Measurements from ENCODE around the gene PROCA1. TPM values are rescaled to one million over a fixed set of nuclear protein-coding genes. Genes with fewer than 3 reads are reported as not detected.
"Not testable (repeated sequence)": the region's sequence is repeated elsewhere in the genome, so short reads cannot be mapped to it uniquely, and the experiment has no call there.

PROCA1 gene
- polyA plus RNA-seq, 1 donor (not counting 4 experiments of a cell fraction or from before 2014, with no cell fraction given): 0.39 TPM

- peak overlapping the region; percentile 93 for H3K27ac ChIP-seq (ENCODE audit: control insufficient read depth, insufficient read depth, low read length)
- peaks cover under 1% of the 10 kb centered on the region for H4K20me1 ChIP-seq (ENCODE audit: control insufficient read depth, extremely low read depth, insufficient read depth, low read length)
- no peak for DNase-seq (ENCODE audit: low read depth, low spot score)
- no peaks in the 10 kb centered on the region for H3K9me3 ChIP-seq (ENCODE audit: control insufficient read depth, low read depth, low read length)
- peaks cover 20% of the 10 kb centered on the region for H3K4me1 ChIP-seq (ENCODE audit: control insufficient read depth, extremely low read depth, insufficient read depth, low read length)
- H3K27me3 ChIP-seq (ENCODE audit: control insufficient read depth, extremely low read depth, insufficient read depth, low read length): no peaks in the 10 kb centered on the region
- H3K4me3 ChIP-seq (ENCODE audit: control insufficient read depth in 2 of 3, extremely low read depth in 1 of 3, insufficient read depth in 2 of 3, low read depth in 1 of 3, low read length in 3 of 3): peak overlapping the region; percentile 53 to 93 (median 78)
- H2AFZ ChIP-seq (ENCODE audit: control insufficient read depth, low read length): peak overlapping the region; percentile 85
- peaks cover 82% of the 10 kb centered on the region for H3K79me2 ChIP-seq (ENCODE audit: control insufficient read depth, insufficient read depth, low read length)
- dilution Hi-C loops (cut with MboI; ENCODE audit: extremely low pct_ligation_motif_present, low sequenced_read_pairs): no loop called here
- H3K4me2 ChIP-seq (ENCODE audit: control insufficient read depth, extremely low read depth, insufficient read depth, low read depth, low read length): peak overlapping the region; percentile 87
- TF ChIP-seq EZH2 (IDR thresholded peaks at IDR 0.05; ENCODE audit: low read length): no peak
- no peak for TF ChIP-seq CTCF (optimal IDR thresholded peaks at IDR 0.05 in 1 of 3, IDR thresholded peaks at IDR 0.05 in 1 of 3, conservative IDR thresholded peaks at IDR 0.05 in 1 of 3; ENCODE audit: extremely low read depth in 1 of 3, insufficient read depth in 2 of 3, low read length in 3 of 3)
- FAIRE-seq: no peak
- H3K36me3 ChIP-seq (ENCODE audit: control insufficient read depth in 2 of 2, extremely low read depth in 1 of 2, insufficient read depth in 2 of 2, low read length in 2 of 2): peaks cover 4 to 5% of the 10 kb centered on the region in 2 experiments
- H3K9ac ChIP-seq (ENCODE audit: control insufficient read depth, extremely low read depth, insufficient read depth, low read length): peak overlapping the region; percentile 96
- H3K9me1 ChIP-seq (ENCODE audit: control insufficient read depth, extremely low read depth, insufficient read depth, low read length): no peaks in the 10 kb centered on the region
Measured at GRCh38 chr17:28662527-28662829, 49.2 kb downstream of the PROCA1 start.

- peak within 1 kb of the TSS; percentile 85 for H2AFZ ChIP-seq (ENCODE audit: control insufficient read depth, low read length)
- H3K27ac ChIP-seq (ENCODE audit: control insufficient read depth, insufficient read depth, low read length): peak within 1 kb of the TSS; percentile 93
- H3K9me3 ChIP-seq (ENCODE audit: control insufficient read depth, low read depth, low read length): no peaks in the 10 kb centered on the region
- TF ChIP-seq EZH2 (IDR thresholded peaks at IDR 0.05; ENCODE audit: low read length) (no peak), CTCF (optimal IDR thresholded peaks at IDR 0.05 in 1 of 3, IDR thresholded peaks at IDR 0.05 in 1 of 3, conservative IDR thresholded peaks at IDR 0.05 in 1 of 3; ENCODE audit: extremely low read depth in 1 of 3, insufficient read depth in 2 of 3, low read length in 3 of 3) (no peak)
- H3K36me3 ChIP-seq (ENCODE audit: control insufficient read depth in 2 of 2, extremely low read depth in 1 of 2, insufficient read depth in 2 of 2, low read length in 2 of 2): peaks cover 4 to 5% of the 10 kb centered on the region in 2 experiments
- H4K20me1 ChIP-seq (ENCODE audit: control insufficient read depth, extremely low read depth, insufficient read depth, low read length): no peaks in the 10 kb centered on the region
- peak within 1 kb of the TSS; percentile 96 for H3K9ac ChIP-seq (ENCODE audit: control insufficient read depth, extremely low read depth, insufficient read depth, low read length)
- H3K4me3 ChIP-seq (ENCODE audit: control insufficient read depth in 2 of 3, extremely low read depth in 1 of 3, insufficient read depth in 2 of 3, low read depth in 1 of 3, low read length in 3 of 3): peak within 1 kb of the TSS; percentile 53 to 93 (median 78)
- H3K9me1 ChIP-seq (ENCODE audit: control insufficient read depth, extremely low read depth, insufficient read depth, low read length): no peaks in the 10 kb centered on the region
- H3K4me2 ChIP-seq (ENCODE audit: control insufficient read depth, extremely low read depth, insufficient read depth, low read depth, low read length): peak within 1 kb of the TSS; percentile 99
- peaks cover 19% of the 10 kb centered on the region for H3K4me1 ChIP-seq (ENCODE audit: control insufficient read depth, extremely low read depth, insufficient read depth, low read length)
- dilution Hi-C loops (cut with MboI; ENCODE audit: extremely low pct_ligation_motif_present, low sequenced_read_pairs): no loop called here
- FAIRE-seq (no peak), DNase-seq (ENCODE audit: low read depth, low spot score) (no peak)
- peaks cover 83% of the 10 kb centered on the region for H3K79me2 ChIP-seq (ENCODE audit: control insufficient read depth, insufficient read depth, low read length)
- H3K27me3 ChIP-seq (ENCODE audit: control insufficient read depth, extremely low read depth, insufficient read depth, low read length): no peaks in the 10 kb centered on the region
Measured at GRCh38 chr17:28661635-28662526, 49.8 kb downstream of the PROCA1 start, which contains the start of the genes SDF2 and SUPT6H. Gene SDF2, minus strand, starts transcription at chr17:28661906. Its CDS starts 30 bp downstream, at chr17:28661876. Gene SUPT6H, plus strand, starts transcription at chr17:28662205. Its CDS starts 11,197 bp downstream, at chr17:28673402.

GRCh38 chr17:28659497-28659881 is 52.2 kb downstream of the PROCA1 start:
- H3K27me3 ChIP-seq (ENCODE audit: control insufficient read depth, extremely low read depth, insufficient read depth, low read length); H3K4me3 ChIP-seq (ENCODE audit: control insufficient read depth in 2 of 3, extremely low read depth in 1 of 3, insufficient read depth in 2 of 3, low read depth in 1 of 3, low read length in 3 of 3); H3K9ac ChIP-seq (ENCODE audit: control insufficient read depth, extremely low read depth, insufficient read depth, low read length); H3K9me1 ChIP-seq (ENCODE audit: control insufficient read depth, extremely low read depth, insufficient read depth, low read length); dilution Hi-C loops (cut with MboI; ENCODE audit: extremely low pct_ligation_motif_present, low sequenced_read_pairs); H2AFZ ChIP-seq (ENCODE audit: control insufficient read depth, low read length); FAIRE-seq; DNase-seq (ENCODE audit: low read depth, low spot score); H3K4me2 ChIP-seq (ENCODE audit: control insufficient read depth, extremely low read depth, insufficient read depth, low read depth, low read length); H3K27ac ChIP-seq (ENCODE audit: control insufficient read depth, insufficient read depth, low read length); H4K20me1 ChIP-seq (ENCODE audit: control insufficient read depth, extremely low read depth, insufficient read depth, low read length); H3K36me3 ChIP-seq (ENCODE audit: control insufficient read depth in 2 of 2, extremely low read depth in 1 of 2, insufficient read depth in 2 of 2, low read length in 2 of 2); H3K9me3 ChIP-seq (ENCODE audit: control insufficient read depth, low read depth, low read length): not testable (repeated sequence)
- peaks cover 71% of the 10 kb centered on the region for H3K79me2 ChIP-seq (ENCODE audit: control insufficient read depth, insufficient read depth, low read length)
- peaks cover 19% of the 10 kb centered on the region for H3K4me1 ChIP-seq (ENCODE audit: control insufficient read depth, extremely low read depth, insufficient read depth, low read length)

Measured in keratinocyte (primary cell).